Measurements from ENCODE around the gene IGF2.
"Not testable (repeated sequence)": the region's sequence is repeated elsewhere in the genome, so short reads cannot be mapped to it uniquely, and the experiment has no call there.

The IGF2 gene

GRCh38 chr11:2139123-2139521, at the start of gene IGF2:
IGF2 (minus strand) TSS chr11:2139389; CDS start chr11:2135523, 3,866 bp downstream.
- no peak for DNase-seq

GRCh38 chr11:2188745-2189144, 49.6 kb upstream of the IGF2 start:
- DNase-seq = no peak

- DNase-seq = no peak
These were observed 48.1 kb upstream of the IGF2 start for GRCh38 chr11:2187280-2187707.

- DNase-seq = no peak
These were observed 47.6 kb upstream of the IGF2 start for GRCh38 chr11:2186669-2187279.

- no peak for DNase-seq
These were observed 46.3 kb upstream of the IGF2 start for GRCh38 chr11:2185324-2186085.

GRCh38 chr11:2182692-2183474, 43.7 kb upstream of the IGF2 start:
- DNase-seq = no peak

GRCh38 chr11:2182075-2182474, 42.9 kb upstream of the IGF2 start:
- DNase-seq = no peak

GRCh38 chr11:2180789-2181370, 41.7 kb upstream of the IGF2 start:
- DNase-seq = no peak

- DNase-seq = no peak
These were observed 41.2 kb upstream of the IGF2 start for GRCh38 chr11:2180347-2180746.

GRCh38 chr11:2179516-2179915, 40.3 kb upstream of the IGF2 start:
- no peak for DNase-seq

GRCh38 chr11:2178906-2179494, 39.8 kb upstream of the IGF2 start:
- no peak for DNase-seq

GRCh38 chr11:2178055-2178773, 39.0 kb upstream of the IGF2 start:
- DNase-seq = not testable (repeated sequence)

- no peak for DNase-seq
These were observed 37.9 kb upstream of the IGF2 start for GRCh38 chr11:2177076-2177475.

GRCh38 chr11:2176389-2176900, 37.3 kb upstream of the IGF2 start:
- no peak for DNase-seq

- DNase-seq = no peak
These were observed 36.5 kb upstream of the IGF2 start for GRCh38 chr11:2175659-2176058.

GRCh38 chr11:2174361-2174760, 35.2 kb upstream of the IGF2 start:
- DNase-seq = no peak

GRCh38 chr11:2173761-2174160, 34.6 kb upstream of the IGF2 start:
- no peak for DNase-seq

GRCh38 chr11:2173150-2173693, 34.0 kb upstream of the IGF2 start:
- no peak for DNase-seq

GRCh38 chr11:2172676-2173075, 33.5 kb upstream of the IGF2 start:
- no peak for DNase-seq

GRCh38 chr11:2171591-2172003, 32.4 kb upstream of the IGF2 start, which contains the start of gene TH:
TH (minus strand) TSS chr11:2171815; CDS start chr11:2171786, 29 bp downstream.
- DNase-seq = no peak

All from GOT3 (cell line).